GM18861 (cell line): ENCODE results near the gene LMO4.

Experiments
- ATAC-seq: cut with Tn5 transposase; IDR thresholded peaks from one replicate; pipeline ENCODE4 v1.9.1; 2021; ENCODE audit not compliant: unreplicated experiment

Gene LMO4

DNA sequence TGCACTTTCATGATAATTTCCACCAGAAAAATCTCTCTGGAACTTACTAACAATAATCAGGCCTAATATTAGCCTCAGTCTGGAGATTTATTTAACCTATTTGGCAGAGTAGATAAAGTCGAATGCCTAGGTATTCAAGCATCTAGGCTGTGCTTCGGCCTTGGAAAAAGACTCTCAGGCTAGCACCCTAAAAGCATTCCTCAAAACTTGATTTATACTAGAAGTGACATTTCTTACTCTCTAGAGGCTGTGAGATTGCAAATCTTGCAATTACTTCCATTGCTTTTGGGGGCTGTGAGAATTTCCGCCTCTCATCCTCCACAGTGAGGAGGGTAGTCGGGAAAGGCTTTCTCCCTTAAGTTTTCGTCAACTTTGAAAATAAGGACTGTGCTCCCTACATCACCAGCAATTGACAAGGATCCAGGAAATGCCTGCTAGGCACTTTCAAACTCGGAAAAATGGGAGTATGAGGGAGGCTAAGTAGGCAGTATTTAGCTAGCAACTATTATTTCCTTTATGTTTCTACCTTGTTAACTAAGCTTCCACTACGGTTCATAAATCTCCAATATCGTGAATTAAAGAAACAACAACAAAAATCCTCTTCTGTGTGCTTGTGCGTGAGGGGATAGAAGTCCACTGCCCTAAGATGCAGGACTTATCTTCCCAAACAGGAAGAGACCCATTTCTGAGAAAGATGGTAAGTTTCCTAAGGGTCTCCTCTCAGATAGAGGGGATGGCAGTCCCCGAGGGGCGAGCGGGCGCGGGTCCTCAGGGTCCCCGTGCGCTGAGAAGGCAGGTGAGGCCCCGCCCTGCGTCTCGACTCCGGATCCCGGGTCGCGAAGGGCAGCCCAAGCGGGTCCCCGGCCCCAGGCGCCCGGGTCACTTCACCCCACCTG, 1.1 kb upstream of the LMO4 start:
- no peak for ATAC-seq

DNA sequence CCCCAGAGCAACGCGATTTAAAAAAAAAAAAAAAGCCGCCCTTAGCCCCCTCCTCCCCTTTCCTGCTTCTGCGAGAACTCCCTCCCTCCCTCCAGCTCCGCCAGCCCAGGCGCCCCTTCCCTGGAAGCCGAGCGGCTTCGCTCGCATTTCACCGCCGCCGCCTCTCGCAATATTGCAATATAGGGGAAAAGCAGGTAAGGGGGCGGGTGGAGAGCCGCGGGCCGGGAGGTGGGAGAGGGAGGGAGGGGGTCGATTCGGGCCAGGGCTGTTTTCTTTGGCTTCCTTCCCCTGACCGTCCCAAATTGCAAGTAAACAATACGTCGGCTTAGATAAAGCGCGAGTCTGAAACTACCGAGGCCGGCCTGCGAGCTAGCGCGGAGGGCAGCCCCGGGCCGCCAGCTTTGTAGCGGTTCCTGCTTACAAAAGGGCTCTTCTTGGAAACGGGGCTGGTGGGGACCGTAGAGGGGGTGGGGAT, 408 bp downstream of the LMO4 start:
- no peak for ATAC-seq

- ATAC-seq, result no peak
Observed at GRCh38 chr1:87329526-87330056, 911 bp downstream of the LMO4 start.

DNA sequence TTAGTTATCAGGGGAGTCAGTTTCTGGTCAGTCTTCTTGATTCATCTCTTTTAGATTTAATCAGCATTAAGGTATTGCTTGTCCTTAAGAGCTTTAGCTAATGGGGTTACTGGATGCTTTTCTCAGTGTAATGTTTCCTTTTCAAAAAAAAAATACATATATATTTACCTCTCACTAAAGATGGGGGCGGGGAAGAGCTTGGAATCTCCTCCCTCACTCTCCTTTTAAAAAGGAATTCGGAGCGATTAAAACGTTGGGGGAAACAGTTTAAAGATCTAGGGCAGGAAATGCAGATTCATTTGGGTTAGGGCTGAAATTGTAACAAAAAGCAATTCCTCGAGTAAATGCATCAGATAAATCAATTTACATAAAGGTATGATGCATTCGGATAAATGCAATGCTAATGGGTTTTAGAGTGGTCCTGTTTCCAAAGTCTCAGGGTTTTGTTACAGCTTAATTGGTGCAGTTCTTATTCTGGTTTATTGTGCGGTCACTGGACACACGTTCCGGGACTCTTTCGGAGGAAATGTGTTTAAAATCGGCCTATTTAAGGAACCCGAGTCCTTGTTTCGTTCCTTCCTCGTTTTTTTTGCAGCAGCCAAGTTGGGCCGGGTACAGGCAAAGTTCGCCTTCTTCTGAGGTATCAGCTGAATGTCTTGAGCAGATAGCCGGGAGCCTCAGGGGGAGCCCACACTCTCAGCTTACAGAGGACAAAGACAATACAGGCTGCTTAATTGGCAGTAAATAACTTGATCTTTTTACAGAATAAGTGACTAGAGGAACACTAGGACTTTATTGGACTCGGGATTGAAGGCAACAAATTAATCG, 1.6 kb downstream of the LMO4 start:
- no peak for ATAC-seq

GRCh38 chr1:87330885-87331364, 2.2 kb downstream of the LMO4 start:
- ATAC-seq, result no peak

DNA sequence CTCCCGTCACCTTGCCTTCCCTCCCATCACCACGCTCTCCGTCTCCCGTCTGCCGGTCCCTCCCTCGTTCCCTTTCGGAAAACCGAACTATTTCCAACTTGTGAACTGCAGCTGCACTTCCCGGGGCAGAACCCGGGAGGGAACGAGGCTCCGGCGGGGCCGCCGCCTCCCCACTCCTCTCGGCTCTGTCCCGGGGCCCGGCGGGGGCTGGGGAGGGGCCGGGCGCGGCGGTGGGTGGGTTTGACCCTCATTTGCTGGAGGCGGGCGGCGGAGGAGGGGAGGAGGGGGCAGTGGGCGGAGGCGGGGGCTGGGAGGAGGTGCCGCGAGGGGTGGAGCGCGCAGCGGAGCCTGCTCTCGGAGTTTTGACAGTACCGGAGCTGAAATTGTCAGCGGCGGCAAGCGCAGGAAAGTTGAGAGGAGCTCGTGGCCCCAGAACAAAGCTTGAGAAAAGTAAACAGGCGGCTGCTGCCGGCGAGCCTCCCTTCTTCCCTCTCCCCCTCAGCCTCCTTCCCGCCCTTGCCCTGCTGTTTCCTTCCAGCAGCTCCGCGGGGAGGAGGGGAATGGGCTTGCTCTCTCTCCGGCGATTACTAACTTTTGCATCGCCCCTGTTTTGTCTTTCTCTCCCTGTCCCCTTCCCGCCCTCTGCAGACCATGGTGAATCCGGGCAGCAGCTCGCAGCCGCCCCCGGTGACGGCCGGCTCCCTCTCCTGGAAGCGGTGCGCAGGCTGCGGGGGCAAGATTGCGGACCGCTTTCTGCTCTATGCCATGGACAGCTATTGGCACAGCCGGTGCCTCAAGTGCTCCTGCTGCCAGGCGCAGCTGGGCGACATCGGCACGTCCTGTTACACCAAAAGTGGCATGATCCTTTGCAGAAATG, 2.9 kb downstream of the LMO4 start:
- no peak for ATAC-seq

- peak; percentile 29 for ATAC-seq
Observed at GRCh38 chr1:87333692-87334347, 5.1 kb downstream of the LMO4 start.

- no peak for ATAC-seq
Observed at GRCh38 chr1:87334351-87335174, 5.9 kb downstream of the LMO4 start.

- ATAC-seq, result peak; percentile 40
Observed at GRCh38 chr1:87335175-87335884, 6.7 kb downstream of the LMO4 start.

DNA sequence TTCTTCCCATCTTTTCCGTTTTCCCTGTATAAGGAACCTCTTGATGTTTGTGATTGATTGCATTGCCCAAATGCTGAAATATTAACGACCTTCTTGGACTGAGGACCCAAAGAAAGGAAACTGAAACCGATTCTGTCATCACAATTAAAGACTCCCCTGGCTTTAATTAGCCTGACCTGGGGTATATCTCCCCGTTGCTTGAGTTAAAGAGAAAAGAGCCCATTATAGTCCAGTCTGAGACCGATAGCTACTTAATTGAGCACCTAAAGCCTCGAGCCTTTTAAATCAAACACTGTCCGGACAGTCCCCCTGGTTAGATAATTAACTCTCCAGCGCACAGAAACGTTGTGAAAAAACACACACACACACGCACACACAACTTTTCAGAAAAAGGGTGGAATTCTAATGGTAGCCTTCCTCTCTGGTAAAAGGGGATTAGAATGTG, 8.0 kb downstream of the LMO4 start:
- ATAC-seq, result no peak

- no peak for ATAC-seq
Observed at GRCh38 chr1:87337606-87338005, 8.9 kb downstream of the LMO4 start.

DNA sequence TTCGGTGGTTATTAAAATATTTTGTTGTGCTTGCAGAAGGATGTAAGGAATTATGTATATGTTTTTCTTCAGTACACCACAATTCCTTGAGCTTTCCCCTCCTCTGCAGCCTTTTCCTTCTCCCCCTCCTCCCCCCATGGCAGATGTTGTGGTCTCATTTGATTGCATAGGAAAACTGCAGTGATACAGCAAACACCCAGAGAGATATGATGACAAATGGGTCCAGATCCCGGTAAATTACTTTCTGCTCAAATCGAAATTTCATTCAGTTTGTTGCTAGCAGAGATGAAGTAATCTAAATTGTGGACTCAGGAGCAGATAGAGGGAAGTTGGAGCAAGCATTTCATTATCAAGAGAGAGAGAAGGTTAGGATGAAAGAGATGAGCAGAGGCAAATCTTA, 9.9 kb downstream of the LMO4 start:
- ATAC-seq, result no peak

- ATAC-seq, result no peak
Observed at GRCh38 chr1:87344231-87344630, 15.6 kb downstream of the LMO4 start.

DNA sequence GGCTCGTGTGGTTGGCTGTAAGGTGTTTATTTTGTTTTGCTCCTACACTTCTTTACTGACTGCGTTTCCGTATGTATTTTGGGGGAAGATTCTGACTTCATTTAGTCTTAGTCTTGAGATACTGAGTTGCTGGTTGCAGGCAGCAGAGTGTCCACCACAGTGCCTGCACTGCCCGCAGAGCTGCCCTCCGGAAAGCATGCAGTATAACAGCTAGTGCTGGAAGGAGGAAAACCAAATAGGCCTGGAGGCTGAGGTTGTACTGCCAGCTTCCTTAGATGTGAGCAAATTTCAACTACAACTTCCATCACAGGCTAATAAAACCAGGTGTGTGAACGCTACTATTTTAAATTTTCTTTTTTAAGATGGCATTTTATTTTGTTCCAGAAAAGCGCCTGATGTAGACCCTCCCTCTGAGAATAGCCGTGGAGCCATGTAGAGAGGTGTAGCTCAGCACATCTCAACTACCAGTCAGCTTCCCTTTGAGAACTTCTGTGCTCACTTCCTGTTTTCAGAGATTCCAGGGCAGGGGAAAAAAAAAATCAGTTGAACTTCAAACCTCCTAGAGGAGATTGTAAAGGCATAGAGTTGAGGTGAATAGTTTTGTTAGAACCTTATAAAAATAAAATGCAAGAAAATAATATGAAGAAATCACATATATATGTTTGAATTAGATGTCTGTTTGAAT, 17.6 kb downstream of the LMO4 start:
- ATAC-seq, result no peak

GRCh38 chr1:87348341-87349019, 19.8 kb downstream of the LMO4 start:
- no peak for ATAC-seq

GRCh38 chr1:87349036-87349435, 20.4 kb downstream of the LMO4 start:
- ATAC-seq, result no peak

DNA sequence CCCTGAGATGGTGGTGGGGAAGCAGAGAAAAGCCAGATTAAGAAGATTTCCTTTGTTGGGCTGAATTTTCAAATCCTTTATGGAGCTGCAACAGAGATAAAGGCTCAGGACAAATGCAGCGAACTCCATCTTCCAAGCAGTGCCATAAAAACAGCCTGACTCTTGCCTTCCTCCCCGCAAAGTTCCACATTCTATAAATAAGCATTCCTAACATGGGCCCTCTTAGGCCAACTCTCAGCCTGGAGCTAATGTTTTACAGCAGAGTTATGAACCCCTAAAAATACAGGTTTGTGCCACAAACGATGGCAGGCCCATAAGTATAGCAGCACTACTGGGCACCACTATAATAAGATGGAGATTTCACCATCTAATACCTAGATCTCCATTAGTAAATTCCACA, 27.2 kb downstream of the LMO4 start:
- no peak for ATAC-seq
